ENCODE results near the gene HBG1.
"Not testable (repeated sequence)": the region's sequence is repeated elsewhere in the genome, so short reads cannot be mapped to it uniquely, and the experiment has no call there.

The HBG1 gene
- long read RNA-seq, donor 1, transcript HBG1-201 (3 exons, 779 nt) = major isoform, 623 of 1,173 reads
- long read RNA-seq, donor 1, transcript HBG1-203 (2 exons, 1,464 nt) = minor isoform, 12 of 1,173 reads
- long read RNA-seq, donor 1, partial matches to known transcripts = 496 of 1,173 reads
- long read RNA-seq, donor 1, other reads (novel, unspliced or antisense) = 42 of 1,173 reads
- long read RNA-seq, donor 2, transcript HBG1-203 (2 exons, 1,464 nt) = minor isoform, 8 of 714 reads
- long read RNA-seq, donor 2, transcript HBG1-201 (3 exons, 779 nt) = major isoform, 378 of 714 reads
- long read RNA-seq, donor 2, partial matches to known transcripts = 298 of 714 reads
- long read RNA-seq, donor 2, other reads (novel, unspliced or antisense) = 30 of 714 reads
- long read RNA-seq, donor 3, transcript HBG1-201 (3 exons, 779 nt) = major isoform, 167 of 301 reads
- long read RNA-seq, donor 3, partial matches to known transcripts = 122 of 301 reads
- long read RNA-seq, donor 3, other reads (novel, unspliced or antisense) = 8 of 301 reads
- long read RNA-seq, donor 4, transcript HBG1-203 (2 exons, 1,464 nt) = minor isoform, 13 of 449 reads
- long read RNA-seq, donor 4, transcript HBG1-201 (3 exons, 779 nt) = major isoform, 423 of 449 reads
- long read RNA-seq, donor 4, partial matches to known transcripts = 0 of 449 reads
- long read RNA-seq, donor 4, other reads (novel, unspliced or antisense) = 13 of 449 reads
- long read RNA-seq, donor 5, transcript HBG1-203 (2 exons, 1,464 nt) = minor isoform, 8 of 745 reads
- long read RNA-seq, donor 5, transcript HBG1-201 (3 exons, 779 nt) = major isoform, 415 of 745 reads
- long read RNA-seq, donor 5, partial matches to known transcripts = 316 of 745 reads
- long read RNA-seq, donor 5, other reads (novel, unspliced or antisense) = 6 of 745 reads
- long read RNA-seq, donor 6, transcript HBG1-201 (3 exons, 779 nt) = major isoform, 326 of 600 reads
- long read RNA-seq, donor 6, partial matches to known transcripts = 262 of 600 reads
- long read RNA-seq, donor 6, other reads (novel, unspliced or antisense) = 7 of 600 reads
- long read RNA-seq, donor 7, transcript HBG1-201 (3 exons, 779 nt) = major isoform, 863 of 1,492 reads
- long read RNA-seq, donor 7, transcript HBG1-203 (2 exons, 1,464 nt) = minor isoform, 36 of 1,492 reads
- long read RNA-seq, donor 7, partial matches to known transcripts = 541 of 1,492 reads
- long read RNA-seq, donor 7, other reads (novel, unspliced or antisense) = 49 of 1,492 reads
- long read RNA-seq, donor 8, transcript HBG1-203 (2 exons, 1,464 nt) = minor isoform, 19 of 882 reads
- long read RNA-seq, donor 8, transcript HBG1-201 (3 exons, 779 nt) = major isoform, 535 of 882 reads
- long read RNA-seq, donor 8, partial matches to known transcripts = 328 of 882 reads
- long read RNA-seq, donor 8, other reads (novel, unspliced or antisense) = 0 of 882 reads

GRCh38 chr11:5249807-5250396, at the start of gene HBG1:
Gene HBG1 (minus strand): TSS chr11:5249857. CDS start chr11:5249804, 53 bp downstream.
- not testable (repeated sequence) for DNase-seq

- no peak for DNase-seq
Observed at GRCh38 chr11:5298451-5298850, 48.8 kb upstream of the HBG1 start.

DNA sequence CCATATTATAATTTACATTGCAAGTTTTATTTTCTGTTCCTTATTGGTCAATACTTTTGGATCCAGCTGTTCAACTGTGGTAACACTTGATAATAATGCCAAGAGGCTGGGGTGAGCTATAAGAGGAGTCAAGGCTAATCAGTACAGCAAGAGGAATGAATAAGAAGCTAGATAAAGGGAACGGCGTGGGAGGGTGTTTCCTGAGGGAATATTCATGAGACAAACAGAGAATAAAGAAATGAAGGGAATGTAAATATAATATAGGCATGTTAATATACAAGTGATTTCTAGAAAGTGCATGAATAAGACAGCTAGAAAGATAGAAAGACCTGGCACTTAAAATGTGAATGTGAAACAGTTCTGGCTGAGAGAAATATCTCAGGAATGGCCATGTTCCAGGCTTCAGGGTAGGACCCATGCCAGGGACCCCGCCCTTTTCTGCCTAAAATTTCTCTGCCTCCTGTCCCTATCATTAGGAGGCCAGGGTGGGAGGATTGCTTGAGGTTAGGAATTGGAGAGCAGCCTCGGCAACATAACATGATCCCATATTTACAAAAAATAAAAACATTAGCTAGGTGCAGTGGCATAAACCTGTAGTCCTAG, 48.2 kb upstream of the HBG1 start:
- DNase-seq = no peak

GRCh38 chr11:5294342-5294995, 44.8 kb upstream of the HBG1 start:
- not testable (repeated sequence) for DNase-seq

DNA sequence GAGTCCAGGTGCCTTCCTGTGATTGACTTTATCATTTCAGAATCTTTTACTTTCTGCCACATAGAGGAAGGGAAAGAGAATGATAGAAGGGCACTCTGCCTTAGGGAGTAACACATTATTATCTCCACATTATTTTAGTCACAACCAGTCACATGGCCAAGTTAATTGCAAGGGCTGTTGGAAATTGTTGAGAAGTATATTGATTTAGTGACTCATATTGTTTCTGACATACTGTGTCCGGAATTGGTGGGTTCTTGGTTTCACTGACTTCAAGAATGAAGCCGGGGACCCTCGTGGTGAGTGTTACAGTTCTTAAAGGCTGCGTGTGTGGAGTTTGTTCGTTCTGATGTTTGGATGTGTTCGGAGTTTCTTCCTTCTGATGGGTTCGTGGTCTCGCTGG, 43.4 kb upstream of the HBG1 start:
- no peak for DNase-seq

DNA sequence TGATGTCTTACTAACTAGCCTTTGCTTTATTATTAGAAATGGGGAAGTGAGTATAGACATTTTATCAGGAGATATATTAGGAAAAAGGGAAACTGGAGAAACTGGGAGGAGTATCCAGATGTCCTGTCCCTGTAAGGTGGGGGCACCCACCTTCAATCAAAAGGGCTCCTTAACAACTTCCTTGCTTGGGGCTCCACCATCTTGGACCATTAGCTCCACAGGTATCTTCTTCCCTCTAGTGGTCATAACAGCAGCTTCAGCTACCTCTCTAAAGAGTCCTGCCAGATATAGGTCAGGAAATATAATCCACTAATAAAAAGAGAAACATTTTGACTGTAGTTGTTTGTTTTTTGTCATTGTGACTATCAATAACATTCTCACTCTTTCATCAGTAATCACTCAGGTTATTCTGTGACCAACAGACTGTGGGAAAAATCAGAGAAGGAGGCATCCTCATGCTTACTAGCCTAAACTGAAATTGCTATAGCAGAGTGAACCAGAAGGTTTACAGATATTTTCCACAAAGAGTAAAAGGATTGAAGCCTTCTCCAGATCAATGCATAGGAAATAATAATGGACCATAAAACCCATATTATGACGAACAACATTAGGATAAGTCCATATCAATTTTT, 41.7 kb upstream of the HBG1 start:
- no peak for DNase-seq

DNA sequence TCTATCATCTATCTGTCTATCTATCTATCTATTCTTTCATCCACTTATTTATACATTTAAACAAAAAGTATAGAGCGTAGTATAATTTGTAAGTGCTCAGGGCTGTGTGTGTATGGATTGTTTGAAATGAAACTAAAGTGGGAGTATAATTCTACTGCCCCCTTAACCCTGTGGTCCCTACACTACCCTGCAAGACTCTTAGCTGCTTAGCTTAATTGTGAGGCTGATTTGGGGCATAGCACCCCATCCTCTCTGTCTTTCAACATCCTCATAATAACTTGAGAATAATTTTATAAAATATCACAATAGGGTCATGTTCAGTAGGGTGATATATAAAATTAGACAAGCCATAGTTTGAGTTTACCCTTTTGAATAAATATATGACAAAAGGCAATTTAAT, 40.4 kb upstream of the HBG1 start:
- DNase-seq = no peak

DNA sequence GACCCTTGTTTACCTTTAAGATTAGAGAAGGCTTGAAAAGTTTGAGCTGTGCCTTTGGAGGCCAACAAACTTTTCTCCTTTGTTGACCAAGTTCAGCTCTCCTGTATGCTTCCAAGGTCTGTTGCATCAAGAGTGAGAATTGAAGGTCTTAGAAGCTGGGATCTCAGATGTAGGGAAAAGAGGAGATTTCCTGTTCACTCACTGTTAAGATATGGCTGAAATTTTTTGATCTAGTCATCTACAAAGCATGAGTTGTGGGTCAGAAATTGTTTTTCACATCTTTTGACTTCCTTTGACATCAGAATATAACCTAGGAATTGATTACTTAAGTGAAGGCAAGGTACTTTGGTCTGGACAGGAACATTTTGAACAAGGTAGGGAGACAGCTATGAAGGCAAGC, 40.0 kb upstream of the HBG1 start:
- no peak for DNase-seq

DNA sequence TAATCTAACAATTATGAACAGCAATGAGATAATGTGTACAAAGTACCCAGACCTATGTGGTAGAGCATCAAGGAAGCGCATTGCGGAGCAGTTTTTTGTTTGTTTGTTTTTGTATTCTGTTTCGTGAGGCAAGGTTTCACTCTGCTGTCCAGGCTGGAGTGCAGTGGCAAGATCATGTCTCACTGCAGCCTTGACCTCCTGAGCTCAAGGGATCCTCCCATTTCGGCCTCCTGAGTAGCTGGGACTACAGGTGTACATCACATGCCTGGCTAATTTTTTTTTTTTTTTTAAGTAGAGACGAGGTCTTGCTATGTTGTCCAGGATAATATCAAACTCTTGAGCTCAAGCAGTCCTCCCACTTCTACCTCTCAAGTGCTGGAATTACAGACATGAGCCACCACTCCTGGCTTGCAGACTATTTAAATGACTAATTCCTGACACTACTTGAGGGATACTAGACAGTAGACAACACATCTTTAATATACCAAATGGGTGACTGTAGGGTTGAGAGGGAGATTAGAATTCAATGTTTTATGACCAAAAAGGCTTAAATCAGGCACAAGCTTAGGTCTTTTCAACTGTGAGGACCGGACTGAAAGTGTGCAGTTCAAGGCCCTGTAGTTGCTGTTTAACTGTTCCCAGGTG, 39.4 kb upstream of the HBG1 start:
- no peak for DNase-seq

DNA sequence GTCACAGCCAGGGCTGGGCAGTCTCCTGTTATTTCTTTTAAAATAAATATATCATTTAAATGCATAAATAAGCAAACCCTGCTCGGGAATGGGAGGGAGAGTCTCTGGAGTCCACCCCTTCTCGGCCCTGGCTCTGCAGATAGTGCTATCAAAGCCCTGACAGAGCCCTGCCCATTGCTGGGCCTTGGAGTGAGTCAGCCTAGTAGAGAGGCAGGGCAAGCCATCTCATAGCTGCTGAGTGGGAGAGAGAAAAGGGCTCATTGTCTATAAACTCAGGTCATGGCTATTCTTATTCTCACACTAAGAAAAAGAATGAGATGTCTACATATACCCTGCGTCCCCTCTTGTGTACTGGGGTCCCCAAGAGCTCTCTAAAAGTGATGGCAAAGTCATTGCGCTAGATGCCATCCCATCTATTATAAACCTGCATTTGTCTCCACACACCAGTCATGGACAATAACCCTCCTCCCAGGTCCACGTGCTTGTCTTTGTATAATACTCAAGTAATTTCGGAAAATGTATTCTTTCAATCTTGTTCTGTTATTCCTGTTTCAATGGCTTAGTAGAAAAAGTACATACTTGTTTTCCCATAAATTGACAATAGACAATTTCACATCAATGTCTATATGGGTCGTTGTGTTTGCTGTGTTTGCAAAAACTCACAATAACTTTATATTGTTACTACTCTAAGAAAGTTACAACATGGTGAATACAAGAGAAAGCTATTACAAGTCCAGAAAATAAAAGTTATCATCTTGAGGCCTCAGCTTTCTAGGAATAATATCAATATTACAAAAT, 38.6 kb upstream of the HBG1 start:
- no peak for DNase-seq

DNA sequence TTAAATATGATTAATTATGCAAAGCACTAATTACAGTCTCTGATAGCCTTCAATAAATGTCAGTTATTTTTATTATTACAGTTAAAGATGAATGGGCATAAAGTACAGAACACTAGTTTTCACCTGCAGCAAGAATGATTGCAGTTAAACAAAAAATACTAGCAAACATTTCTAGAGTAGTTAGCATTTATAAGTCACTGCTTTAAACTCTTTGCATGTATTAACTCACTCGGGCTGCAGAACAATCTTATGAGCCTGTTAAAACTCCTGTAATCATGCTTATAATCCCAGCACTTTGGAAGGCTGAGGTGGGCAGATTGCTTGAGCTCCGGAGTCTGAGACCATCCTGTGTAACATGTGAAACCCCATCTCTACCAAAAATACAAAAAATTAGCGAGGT, 37.2 kb upstream of the HBG1 start:
- no peak for DNase-seq

DNA sequence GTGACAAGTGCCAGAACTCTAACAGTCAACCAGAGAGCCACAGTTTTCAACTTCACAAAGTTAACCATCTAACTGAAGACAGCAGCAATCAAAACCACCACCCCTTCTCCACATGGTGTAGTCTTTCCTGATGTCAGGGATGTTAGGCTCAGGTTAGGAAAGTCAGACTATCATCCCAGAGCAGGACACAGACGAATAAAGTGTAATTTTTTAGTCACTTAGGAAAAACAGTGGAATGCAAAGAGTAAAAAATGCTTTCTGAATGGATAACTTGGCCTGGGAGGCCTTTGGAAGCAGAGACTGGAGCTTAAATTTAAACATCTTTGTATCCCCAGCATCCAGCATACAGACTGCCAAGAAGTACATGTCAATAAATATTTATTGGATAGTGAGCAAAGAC, 36.7 kb upstream of the HBG1 start:
- DNase-seq = no peak

DNA sequence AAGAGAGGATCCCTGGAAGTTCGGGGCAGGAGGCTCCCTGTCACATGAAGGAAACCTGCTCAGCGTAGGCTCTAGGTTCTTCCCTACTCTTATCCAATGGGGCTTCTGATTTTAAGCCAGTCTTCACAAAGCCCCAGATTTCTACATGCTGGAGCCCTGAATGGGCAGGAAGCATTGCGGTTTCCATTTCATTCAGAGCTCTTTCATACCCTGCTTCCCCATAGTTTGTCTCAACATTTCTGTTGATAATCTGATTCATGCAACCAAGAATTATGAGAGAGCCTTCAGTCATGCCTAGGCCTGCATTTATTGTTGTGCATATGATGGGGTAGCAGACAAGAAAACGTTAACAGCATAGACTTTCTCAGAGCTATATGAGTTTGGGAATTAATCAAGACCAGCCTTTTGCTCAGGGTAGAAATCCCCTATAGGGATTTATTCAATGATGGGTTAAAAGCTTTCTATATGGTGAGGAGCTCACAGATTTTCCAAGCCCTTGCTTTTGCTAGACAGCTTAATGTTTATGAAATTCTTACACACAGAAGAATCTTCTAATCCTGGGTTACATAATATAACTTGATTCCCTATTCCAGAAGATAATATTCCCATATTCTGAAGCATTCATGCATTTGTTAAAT, 36.2 kb upstream of the HBG1 start:
- no peak for DNase-seq

- DNase-seq = no peak
Observed at GRCh38 chr11:5284637-5285036, 35.0 kb upstream of the HBG1 start.

- DNase-seq = no peak
Observed at GRCh38 chr11:5283882-5284281, 34.2 kb upstream of the HBG1 start.

DNA sequence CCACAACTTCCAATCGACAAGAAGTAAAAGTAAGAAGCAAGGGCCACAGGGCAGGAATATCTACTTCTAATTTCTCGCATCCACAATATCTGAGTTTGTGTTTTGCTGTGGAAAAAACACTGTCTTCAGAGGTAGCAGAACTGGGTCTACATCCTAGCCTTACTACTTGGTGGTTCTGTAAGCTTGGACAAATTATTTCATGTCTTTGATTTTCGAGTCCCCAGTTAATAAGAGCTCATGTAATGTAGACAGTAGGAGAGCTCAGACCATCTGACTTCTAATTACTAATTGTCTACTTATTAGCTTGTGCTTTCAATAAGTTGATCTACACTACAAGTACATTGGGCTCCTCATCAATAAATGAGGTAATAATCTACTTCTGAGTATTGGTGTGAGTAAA, 33.4 kb upstream of the HBG1 start:
- no peak for DNase-seq

DNA sequence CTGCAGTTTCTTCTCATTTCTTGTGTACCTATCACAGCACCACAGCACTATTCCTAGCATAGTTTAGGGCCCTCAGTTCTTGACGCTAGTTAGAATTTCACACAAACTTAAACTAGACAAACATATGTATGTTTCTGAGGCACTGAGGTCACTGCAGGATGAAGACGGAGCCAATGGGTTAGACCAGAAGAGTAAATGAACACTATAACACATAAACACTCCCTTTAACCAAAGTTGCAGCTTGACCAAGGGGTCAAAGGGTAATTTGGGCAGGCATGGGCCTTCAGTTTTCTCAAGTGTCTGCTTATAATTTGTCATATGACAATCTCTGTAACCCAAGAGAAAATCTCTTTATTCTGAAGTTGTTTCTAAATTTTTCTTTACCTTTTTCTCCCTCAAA, 33.0 kb upstream of the HBG1 start:
- DNase-seq = no peak

GRCh38 chr11:5281596-5281995, 31.9 kb upstream of the HBG1 start:
- DNase-seq = no peak
